Bone marrow (tissue), 2 donors: ENCODE results near the gene RUNDC1.

Source experiments
- DNase-seq, 2 donors: peaks; one replicate each; lab custom pipeline; 2025; lab: John Stamatoyannopoulos, UW

The RUNDC1 gene

GRCh38 chr17:43042025-43042628, 61.8 kb downstream of the RUNDC1 start:
- no peak for DNase-seq
